HepG2 (cell line): ENCODE measurements around the gene PPIA. TPM values are rescaled to one million over a fixed set of nuclear protein-coding genes. Genes with fewer than 3 reads are reported as not detected.

Experiments
- CHD2 ChIP-seq: IDR thresholded peaks from 2 replicates; pipeline ENCODE4 v1.6.1; 2011; ENCODE audit warnings: low read depth, low read length, improper control_type of control experiment
- FOSL2 ChIP-seq: sonication (generic); formaldehyde crosslinking; IDR thresholded peaks from 2 replicates; pipeline ENCODE4 v1.4.0; 2020; ENCODE audit warnings: missing genetic modification reagents
- ISL2 ChIP-seq: sonication (generic); formaldehyde crosslinking; IDR thresholded peaks from 2 replicates; pipeline ENCODE4 v1.5.0; 2020; ENCODE audit warnings: missing genetic modification reagents
- KLF13 ChIP-seq: sonication (generic); formaldehyde crosslinking; IDR thresholded peaks from 2 replicates; pipeline ENCODE4 v1.4.0; 2020; ENCODE audit warnings: mild to moderate bottlenecking, missing genetic modification reagents
- MXD4 ChIP-seq: IDR thresholded peaks from 2 replicates; pipeline ENCODE4 v1.6.1; 2016; ENCODE audit warnings: mild to moderate bottlenecking, missing biosample characterization, missing genetic modification reagents
- NONO ChIP-seq, 2 experiments: fragments of 450-650 bp in 1 of 2; sonication (generic) in 1 of 2; formaldehyde crosslinking in 1 of 2; IDR thresholded peaks in 1 of 2; conservative IDR thresholded peaks in 1 of 2; 2 replicates each; pipeline versions ENCODE4 v1.6.1 to v1.8.0; 2017 to 2022; ENCODE audit warnings: mild to moderate bottlenecking in 1 of 2, missing genetic modification reagents in 1 of 2, moderate library complexity in 1 of 2
- REPIN1 ChIP-seq: sonication (generic); formaldehyde crosslinking; IDR thresholded peaks from 2 replicates; pipeline ENCODE4 v1.8.0; 2022; ENCODE audit warnings: missing genetic modification reagents, low read depth, mild to moderate bottlenecking, borderline replicate concordance
- SPEN ChIP-seq: sonication (generic); formaldehyde crosslinking; IDR thresholded peaks from 2 replicates; pipeline ENCODE4 v1.5.1; 2020; ENCODE audit warnings: low read depth, mild to moderate bottlenecking, missing genetic modification reagents
- TOPORS ChIP-seq: sonication (generic); formaldehyde crosslinking; IDR thresholded peaks from 2 replicates; pipeline ENCODE4 v1.8.0; 2023; ENCODE audit warnings: mild to moderate bottlenecking, missing genetic modification reagents
- ZNF33A ChIP-seq: sonication (generic); formaldehyde crosslinking; IDR thresholded peaks from 2 replicates; pipeline ENCODE4 v1.5.1; 2020; ENCODE audit warnings: missing genetic modification reagents, mild to moderate bottlenecking, moderate library complexity, borderline replicate concordance
- ZNF737 ChIP-seq: sonication (generic); formaldehyde crosslinking; IDR thresholded peaks from 2 replicates; pipeline ENCODE4 v1.5.0; 2020; ENCODE audit warnings: missing genetic modification reagents, mild to moderate bottlenecking, borderline replicate concordance
- ZNF879 ChIP-seq: sonication (generic); formaldehyde crosslinking; IDR thresholded peaks from 2 replicates; pipeline ENCODE4 v1.8.1; 2023; ENCODE audit warnings: missing genetic modification reagents
- polyA plus RNA-seq, 8 experiments: library from polyadenylated mRNA; depleted of rRNA in 3 of 8; stranded (reverse) in 7 of 8; unstranded in 1 of 8; fragments of >200 nt; fragmentation: Illumina TruSeq in 4 of 8; extraction: Trizol in 4 of 8; gene quantifications; 2 replicates each; pipeline versions ENCODE4 v1.2.1 to v1.2.3, GENCODE V29; 2011 to 2016; ENCODE audit warnings: low read depth in 4 of 8, missing spikeins in 1 of 8, mixed read lengths in 1 of 8; ENCODE audit not compliant: insufficient read depth in 1 of 8
- total RNA-seq, 5 experiments: library from RNA; depleted of rRNA; stranded (reverse); fragments of >200 nt; fragmentation: Illumina TruSeq; extraction: Trizol; gene quantifications; 2 replicates each; pipeline ENCODE4 v1.2.3, GENCODE V29; 2016; ENCODE audit warnings: low read depth in 1 of 5
- TF ChIP-seq, protein P1 (sequence below): sonication (generic); formaldehyde crosslinking; IDR thresholded peaks from 2 replicates; pipeline ENCODE4 v1.5.0; 2020; ENCODE audit warnings: missing genetic modification reagents
- TF ChIP-seq, protein P2 (sequence below): sonication (generic); formaldehyde crosslinking; IDR thresholded peaks from 2 replicates; pipeline ENCODE4 v1.9.0; 2021; ENCODE audit warnings: mild to moderate bottlenecking, missing genetic modification reagents
- TF ChIP-seq, protein P3 (sequence below): IDR thresholded peaks from 2 replicates; pipeline ENCODE4 v1.6.1; 2016; ENCODE audit warnings: low read depth, borderline replicate concordance
- TF ChIP-seq, protein P4 (sequence below): sonication (generic); formaldehyde crosslinking; IDR thresholded peaks from 2 replicates; pipeline ENCODE4 v1.4.0; 2020; ENCODE audit warnings: missing genetic modification reagents, borderline replicate concordance

Gene PPIA
- total and polyA plus RNA-seq, 2 of the 13 experiments (the other 11 are each of a cell fraction or from before 2014, with no cell fraction given): 2,268 to 3,010 TPM

DNA sequence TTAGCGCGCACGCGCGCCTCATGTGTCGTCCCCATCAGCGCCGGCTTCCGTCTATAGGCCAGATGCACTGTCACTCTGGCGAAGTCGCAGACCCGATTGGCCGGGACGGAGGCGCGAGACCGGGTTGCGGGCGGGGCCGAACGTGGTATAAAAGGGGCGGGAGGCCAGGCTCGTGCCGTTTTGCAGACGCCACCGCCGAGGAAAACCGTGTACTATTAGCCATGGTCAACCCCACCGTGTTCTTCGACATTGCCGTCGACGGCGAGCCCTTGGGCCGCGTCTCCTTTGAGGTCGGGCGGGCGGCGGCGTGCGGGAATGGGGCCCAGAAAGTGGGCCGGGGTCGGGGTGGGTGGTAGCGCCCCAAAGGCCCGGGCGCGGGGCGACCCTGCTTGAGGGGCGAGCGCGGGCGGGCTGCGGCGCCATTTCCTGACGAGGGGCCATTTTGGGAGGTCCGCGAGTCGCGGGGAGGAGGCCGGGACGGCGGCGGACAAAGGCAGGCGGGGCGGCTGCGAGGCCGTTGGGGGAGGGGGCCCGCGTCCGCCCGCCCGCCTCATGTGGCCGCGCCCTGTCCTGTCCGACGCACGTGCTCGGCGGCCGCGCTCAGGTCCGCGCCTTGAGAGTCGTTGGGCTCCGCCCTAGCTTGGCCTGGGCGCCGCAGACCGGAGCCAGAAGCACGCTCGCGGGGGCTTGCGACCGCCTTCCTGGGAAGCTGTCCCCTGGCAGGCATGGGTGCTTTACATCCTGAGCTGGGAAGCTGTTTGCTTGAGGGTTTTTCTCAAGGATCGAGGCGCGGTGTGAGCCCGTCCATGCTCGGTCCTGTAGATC, at the start of gene PPIA (continued):
- TF ChIP-seq, protein P1, sequence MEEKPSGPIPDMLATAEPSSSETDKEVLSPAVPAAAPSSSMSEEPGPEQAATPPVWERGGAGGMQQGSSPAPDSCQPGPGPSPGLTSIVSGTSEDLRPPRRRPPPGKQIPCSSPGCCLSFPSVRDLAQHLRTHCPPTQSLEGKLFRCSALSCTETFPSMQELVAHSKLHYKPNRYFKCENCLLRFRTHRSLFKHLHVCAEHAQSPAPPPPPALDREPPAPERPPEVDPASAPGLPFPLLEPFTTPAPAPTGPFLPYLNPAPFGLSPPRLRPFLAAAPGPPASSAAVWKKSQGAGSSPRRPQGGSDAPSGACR (CRISPR knock-in tag): peak; percentile 9; the same call in 1 of the 2 replicates
- TF ChIP-seq NONO (IDR thresholded peaks at IDR 0.05): no peak
- TF ChIP-seq NONO (CRISPR knock-in tag; conservative IDR thresholded peaks at IDR 0.05): peak; percentile 93; the same call in 1 of the 2 replicates
- TF ChIP-seq, protein P2, sequence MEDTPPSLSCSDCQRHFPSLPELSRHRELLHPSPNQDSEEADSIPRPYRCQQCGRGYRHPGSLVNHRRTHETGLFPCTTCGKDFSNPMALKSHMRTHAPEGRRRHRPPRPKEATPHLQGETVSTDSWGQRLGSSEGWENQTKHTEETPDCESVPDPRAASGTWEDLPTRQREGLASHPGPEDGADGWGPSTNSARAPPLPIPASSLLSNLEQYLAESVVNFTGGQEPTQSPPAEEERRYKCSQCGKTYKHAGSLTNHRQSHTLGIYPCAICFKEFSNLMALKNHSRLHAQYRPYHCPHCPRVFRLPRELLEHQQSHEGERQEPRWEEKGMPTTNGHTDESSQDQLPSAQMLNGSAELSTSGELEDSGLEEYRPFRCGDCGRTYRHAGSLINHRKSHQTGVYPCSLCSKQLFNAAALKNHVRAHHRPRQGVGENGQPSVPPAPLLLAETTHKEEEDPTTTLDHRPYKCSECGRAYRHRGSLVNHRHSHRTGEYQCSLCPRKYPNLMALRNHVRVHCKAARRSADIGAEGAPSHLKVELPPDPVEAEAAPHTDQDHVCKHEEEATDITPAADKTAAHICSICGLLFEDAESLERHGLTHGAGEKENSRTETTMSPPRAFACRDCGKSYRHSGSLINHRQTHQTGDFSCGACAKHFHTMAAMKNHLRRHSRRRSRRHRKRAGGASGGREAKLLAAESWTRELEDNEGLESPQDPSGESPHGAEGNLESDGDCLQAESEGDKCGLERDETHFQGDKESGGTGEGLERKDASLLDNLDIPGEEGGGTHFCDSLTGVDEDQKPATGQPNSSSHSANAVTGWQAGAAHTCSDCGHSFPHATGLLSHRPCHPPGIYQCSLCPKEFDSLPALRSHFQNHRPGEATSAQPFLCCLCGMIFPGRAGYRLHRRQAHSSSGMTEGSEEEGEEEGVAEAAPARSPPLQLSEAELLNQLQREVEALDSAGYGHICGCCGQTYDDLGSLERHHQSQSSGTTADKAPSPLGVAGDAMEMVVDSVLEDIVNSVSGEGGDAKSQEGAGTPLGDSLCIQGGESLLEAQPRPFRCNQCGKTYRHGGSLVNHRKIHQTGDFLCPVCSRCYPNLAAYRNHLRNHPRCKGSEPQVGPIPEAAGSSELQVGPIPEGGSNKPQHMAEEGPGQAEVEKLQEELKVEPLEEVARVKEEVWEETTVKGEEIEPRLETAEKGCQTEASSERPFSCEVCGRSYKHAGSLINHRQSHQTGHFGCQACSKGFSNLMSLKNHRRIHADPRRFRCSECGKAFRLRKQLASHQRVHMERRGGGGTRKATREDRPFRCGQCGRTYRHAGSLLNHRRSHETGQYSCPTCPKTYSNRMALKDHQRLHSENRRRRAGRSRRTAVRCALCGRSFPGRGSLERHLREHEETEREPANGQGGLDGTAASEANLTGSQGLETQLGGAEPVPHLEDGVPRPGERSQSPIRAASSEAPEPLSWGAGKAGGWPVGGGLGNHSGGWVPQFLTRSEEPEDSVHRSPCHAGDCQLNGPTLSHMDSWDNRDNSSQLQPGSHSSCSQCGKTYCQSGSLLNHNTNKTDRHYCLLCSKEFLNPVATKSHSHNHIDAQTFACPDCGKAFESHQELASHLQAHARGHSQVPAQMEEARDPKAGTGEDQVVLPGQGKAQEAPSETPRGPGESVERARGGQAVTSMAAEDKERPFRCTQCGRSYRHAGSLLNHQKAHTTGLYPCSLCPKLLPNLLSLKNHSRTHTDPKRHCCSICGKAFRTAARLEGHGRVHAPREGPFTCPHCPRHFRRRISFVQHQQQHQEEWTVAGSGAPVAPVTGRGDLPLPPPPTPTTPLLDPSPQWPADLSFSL (CRISPR knock-in tag): no peak
- TF ChIP-seq, protein P3, sequence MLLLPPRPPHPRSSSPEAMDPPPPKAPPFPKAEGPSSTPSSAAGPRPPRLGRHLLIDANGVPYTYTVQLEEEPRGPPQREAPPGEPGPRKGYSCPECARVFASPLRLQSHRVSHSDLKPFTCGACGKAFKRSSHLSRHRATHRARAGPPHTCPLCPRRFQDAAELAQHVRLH (CRISPR knock-in tag): no peak; the same call in 1 of the 2 replicates
- 0 out of 2 replicates have a peak, but pooled peaks have one; percentile 5 for TF ChIP-seq FOSL2 (CRISPR knock-in tag)
- peak; percentile 21; the same call in 1 of the 2 replicates for TF ChIP-seq REPIN1 (CRISPR knock-in tag)
- TF ChIP-seq, protein P4, sequence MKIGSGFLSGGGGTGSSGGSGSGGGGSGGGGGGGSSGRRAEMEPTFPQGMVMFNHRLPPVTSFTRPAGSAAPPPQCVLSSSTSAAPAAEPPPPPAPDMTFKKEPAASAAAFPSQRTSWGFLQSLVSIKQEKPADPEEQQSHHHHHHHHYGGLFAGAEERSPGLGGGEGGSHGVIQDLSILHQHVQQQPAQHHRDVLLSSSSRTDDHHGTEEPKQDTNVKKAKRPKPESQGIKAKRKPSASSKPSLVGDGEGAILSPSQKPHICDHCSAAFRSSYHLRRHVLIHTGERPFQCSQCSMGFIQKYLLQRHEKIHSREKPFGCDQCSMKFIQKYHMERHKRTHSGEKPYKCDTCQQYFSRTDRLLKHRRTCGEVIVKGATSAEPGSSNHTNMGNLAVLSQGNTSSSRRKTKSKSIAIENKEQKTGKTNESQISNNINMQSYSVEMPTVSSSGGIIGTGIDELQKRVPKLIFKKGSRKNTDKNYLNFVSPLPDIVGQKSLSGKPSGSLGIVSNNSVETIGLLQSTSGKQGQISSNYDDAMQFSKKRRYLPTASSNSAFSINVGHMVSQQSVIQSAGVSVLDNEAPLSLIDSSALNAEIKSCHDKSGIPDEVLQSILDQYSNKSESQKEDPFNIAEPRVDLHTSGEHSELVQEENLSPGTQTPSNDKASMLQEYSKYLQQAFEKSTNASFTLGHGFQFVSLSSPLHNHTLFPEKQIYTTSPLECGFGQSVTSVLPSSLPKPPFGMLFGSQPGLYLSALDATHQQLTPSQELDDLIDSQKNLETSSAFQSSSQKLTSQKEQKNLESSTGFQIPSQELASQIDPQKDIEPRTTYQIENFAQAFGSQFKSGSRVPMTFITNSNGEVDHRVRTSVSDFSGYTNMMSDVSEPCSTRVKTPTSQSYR (CRISPR knock-in tag): peak; percentile 91
- no peak for TF ChIP-seq KLF13
- TF ChIP-seq SPEN (CRISPR knock-in tag): peak; percentile 10
- peak; percentile 86 for TF ChIP-seq MXD4 (CRISPR knock-in tag)
- TF ChIP-seq ZNF737: no peak
- peak; percentile 86 for TF ChIP-seq ZNF879 (CRISPR knock-in tag)
- peak; percentile 71 for TF ChIP-seq CHD2
- TF ChIP-seq TOPORS (CRISPR knock-in tag): no peak; the same call in 1 of the 2 replicates
- TF ChIP-seq ZNF33A: no peak
- peak; percentile 70 for TF ChIP-seq ISL2
